SK-N-SH (cell line): Measurements from ENCODE around the gene MRPS24. TPM values are rescaled to one million over a fixed set of nuclear protein-coding genes. Genes with fewer than 3 reads are reported as not detected.

Experiments
- CHD2 ChIP-seq: fragments of 150-350 bp; IDR thresholded peaks from 2 replicates; pipeline ENCODE4 v1.6.1; 2018; ENCODE audit warnings: low read length; ENCODE audit not compliant: partially characterized antibody
- FOXJ3 ChIP-seq: sonication (generic); formaldehyde crosslinking; IDR thresholded peaks from 2 replicates; pipeline ENCODE4 v1.5.1; 2020; ENCODE audit warnings: mild to moderate bottlenecking, missing genetic modification reagents
- MEF2A ChIP-seq: IDR thresholded peaks from 2 replicates; pipeline ENCODE4 v1.4.0; 2012; ENCODE audit warnings: low read depth, borderline replicate concordance
- MXI1 ChIP-seq: IDR thresholded peaks from 2 replicates; pipeline ENCODE4 v1.6.1; 2012; ENCODE audit warnings: mild to moderate bottlenecking, low read depth, low read length, improper control_type of control experiment
- POLR2AphosphoS5 ChIP-seq: IDR thresholded peaks from 2 replicates; pipeline ENCODE4 v1.6.1; 2012; ENCODE audit warnings: low read depth, low read length
- RAD21 ChIP-seq: IDR thresholded peaks from 2 replicates; pipeline ENCODE4 v1.6.1; 2012; ENCODE audit warnings: mild to moderate bottlenecking, low read length
- RCOR1 ChIP-seq: fragments of 150-350 bp; IDR thresholded peaks from 2 replicates; pipeline ENCODE4 v1.6.1; 2017; ENCODE audit warnings: antibody characterized with exemption, low read length
- REST ChIP-seq: IDR thresholded peaks from 2 replicates; pipeline ENCODE4 v1.6.1; 2012; ENCODE audit warnings: mild to moderate bottlenecking, low read depth, low read length, moderate library complexity
- RFX5 ChIP-seq: IDR thresholded peaks from 2 replicates; pipeline ENCODE4 v1.6.1; 2012; ENCODE audit warnings: mild to moderate bottlenecking, improper control_type of control experiment, low read length
- RXRA ChIP-seq: IDR thresholded peaks from 2 replicates; pipeline ENCODE4 v1.4.0; 2012; ENCODE audit warnings: low read depth, mild to moderate bottlenecking, borderline replicate concordance
- SMC3 ChIP-seq: IDR thresholded peaks from 2 replicates; pipeline ENCODE4 v1.6.1; 2012; ENCODE audit warnings: low read depth, low read length, improper control_type of control experiment
- TAF1 ChIP-seq: IDR thresholded peaks from 2 replicates; pipeline ENCODE4 v1.6.1; 2012; ENCODE audit warnings: low read depth, mild to moderate bottlenecking, low read length, moderate library complexity, borderline replicate concordance
- YY1 ChIP-seq: IDR thresholded peaks from 2 replicates; pipeline ENCODE4 v1.4.0; 2012; ENCODE audit warnings: low read depth, mild to moderate bottlenecking
- polyA plus RNA-seq, 3 experiments: library from polyadenylated mRNA; depleted of rRNA; stranded (reverse); fragments of >200 nt; gene quantifications; 2 replicates each; pipeline ENCODE4 v1.2.3, GENCODE V29; 2012
- TF ChIP-seq, protein P1 (sequence below): IDR thresholded peaks from 2 replicates; pipeline ENCODE4 v1.4.0; 2012; ENCODE audit warnings: low read depth, borderline replicate concordance
- TF ChIP-seq, protein P2 (sequence below): fragments of 150-350 bp; IDR thresholded peaks from 2 replicates; pipeline ENCODE4 v1.6.1; 2016; ENCODE audit warnings: mild to moderate bottlenecking, low read depth, low read length
- TF ChIP-seq, protein P3 (sequence below): IDR thresholded peaks from 2 replicates; pipeline ENCODE4; 2012
- TF ChIP-seq, protein P4 (sequence below): fragments of 200-600 bp; sonication (generic); IDR thresholded peaks from 2 replicates; pipeline ENCODE4 v1.6.1; 2017; ENCODE audit warnings: antibody characterized with exemption, mild to moderate bottlenecking, moderate library complexity

MRPS24 gene
- polyA plus RNA-seq, 1 of the 3 experiments (the other 2 are of a cell fraction) = 234 TPM

DNA sequence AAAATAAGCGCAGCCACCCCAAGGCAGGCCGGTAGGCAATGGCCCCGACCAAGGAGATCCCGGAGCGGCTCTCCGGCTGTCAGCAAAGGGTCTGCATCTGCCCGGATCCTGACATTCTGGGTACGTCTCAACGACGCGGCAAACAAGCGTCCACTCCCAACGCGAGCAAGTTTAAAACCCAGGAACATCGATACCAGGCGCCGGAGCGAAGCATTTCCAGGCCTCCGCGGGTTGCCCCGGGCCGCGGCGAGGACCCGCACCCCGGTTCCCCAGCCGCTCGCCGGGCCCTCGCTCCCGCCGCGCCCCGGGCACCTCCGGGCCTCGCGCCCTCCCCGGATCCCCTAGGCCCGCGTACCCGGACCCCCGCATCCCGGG lies 36.6 kb upstream of the MRPS24 start (continued):
- TF ChIP-seq, protein P1, sequence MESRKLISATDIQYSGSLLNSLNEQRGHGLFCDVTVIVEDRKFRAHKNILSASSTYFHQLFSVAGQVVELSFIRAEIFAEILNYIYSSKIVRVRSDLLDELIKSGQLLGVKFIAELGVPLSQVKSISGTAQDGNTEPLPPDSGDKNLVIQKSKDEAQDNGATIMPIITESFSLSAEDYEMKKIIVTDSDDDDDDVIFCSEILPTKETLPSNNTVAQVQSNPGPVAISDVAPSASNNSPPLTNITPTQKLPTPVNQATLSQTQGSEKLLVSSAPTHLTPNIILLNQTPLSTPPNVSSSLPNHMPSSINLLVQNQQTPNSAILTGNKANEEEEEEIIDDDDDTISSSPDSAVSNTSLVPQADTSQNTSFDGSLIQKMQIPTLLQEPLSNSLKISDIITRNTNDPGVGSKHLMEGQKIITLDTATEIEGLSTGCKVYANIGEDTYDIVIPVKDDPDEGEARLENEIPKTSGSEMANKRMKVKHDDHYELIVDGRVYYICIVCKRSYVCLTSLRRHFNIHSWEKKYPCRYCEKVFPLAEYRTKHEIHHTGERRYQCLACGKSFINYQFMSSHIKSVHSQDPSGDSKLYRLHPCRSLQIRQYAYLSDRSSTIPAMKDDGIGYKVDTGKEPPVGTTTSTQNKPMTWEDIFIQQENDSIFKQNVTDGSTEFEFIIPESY = no peak
- TF ChIP-seq MXI1 (peak; percentile 65), YY1 (0 out of 2 replicates have a peak, but pooled peaks have one; percentile 50), RFX5 (no peak), FOXJ3 (CRISPR knock-in tag) (no peak), REST (no peak), MEF2A (no peak), RXRA (no peak), RCOR1 (no peak), SMC3 (no peak), POLR2AphosphoS5 (no peak), RAD21 (no peak), CHD2 (peak; percentile 39), TAF1 (no peak)
- TF ChIP-seq, protein P2, sequence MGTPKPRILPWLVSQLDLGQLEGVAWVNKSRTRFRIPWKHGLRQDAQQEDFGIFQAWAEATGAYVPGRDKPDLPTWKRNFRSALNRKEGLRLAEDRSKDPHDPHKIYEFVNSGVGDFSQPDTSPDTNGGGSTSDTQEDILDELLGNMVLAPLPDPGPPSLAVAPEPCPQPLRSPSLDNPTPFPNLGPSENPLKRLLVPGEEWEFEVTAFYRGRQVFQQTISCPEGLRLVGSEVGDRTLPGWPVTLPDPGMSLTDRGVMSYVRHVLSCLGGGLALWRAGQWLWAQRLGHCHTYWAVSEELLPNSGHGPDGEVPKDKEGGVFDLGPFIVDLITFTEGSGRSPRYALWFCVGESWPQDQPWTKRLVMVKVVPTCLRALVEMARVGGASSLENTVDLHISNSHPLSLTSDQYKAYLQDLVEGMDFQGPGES = no peak
- TF ChIP-seq, protein P3, sequence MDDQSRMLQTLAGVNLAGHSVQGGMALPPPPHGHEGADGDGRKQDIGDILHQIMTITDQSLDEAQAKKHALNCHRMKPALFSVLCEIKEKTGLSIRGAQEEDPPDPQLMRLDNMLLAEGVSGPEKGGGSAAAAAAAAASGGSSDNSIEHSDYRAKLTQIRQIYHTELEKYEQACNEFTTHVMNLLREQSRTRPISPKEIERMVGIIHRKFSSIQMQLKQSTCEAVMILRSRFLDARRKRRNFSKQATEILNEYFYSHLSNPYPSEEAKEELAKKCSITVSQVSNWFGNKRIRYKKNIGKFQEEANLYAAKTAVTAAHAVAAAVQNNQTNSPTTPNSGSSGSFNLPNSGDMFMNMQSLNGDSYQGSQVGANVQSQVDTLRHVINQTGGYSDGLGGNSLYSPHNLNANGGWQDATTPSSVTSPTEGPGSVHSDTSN = no peak
- TF ChIP-seq, protein P4, sequence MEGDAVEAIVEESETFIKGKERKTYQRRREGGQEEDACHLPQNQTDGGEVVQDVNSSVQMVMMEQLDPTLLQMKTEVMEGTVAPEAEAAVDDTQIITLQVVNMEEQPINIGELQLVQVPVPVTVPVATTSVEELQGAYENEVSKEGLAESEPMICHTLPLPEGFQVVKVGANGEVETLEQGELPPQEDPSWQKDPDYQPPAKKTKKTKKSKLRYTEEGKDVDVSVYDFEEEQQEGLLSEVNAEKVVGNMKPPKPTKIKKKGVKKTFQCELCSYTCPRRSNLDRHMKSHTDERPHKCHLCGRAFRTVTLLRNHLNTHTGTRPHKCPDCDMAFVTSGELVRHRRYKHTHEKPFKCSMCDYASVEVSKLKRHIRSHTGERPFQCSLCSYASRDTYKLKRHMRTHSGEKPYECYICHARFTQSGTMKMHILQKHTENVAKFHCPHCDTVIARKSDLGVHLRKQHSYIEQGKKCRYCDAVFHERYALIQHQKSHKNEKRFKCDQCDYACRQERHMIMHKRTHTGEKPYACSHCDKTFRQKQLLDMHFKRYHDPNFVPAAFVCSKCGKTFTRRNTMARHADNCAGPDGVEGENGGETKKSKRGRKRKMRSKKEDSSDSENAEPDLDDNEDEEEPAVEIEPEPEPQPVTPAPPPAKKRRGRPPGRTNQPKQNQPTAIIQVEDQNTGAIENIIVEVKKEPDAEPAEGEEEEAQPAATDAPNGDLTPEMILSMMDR = no peak
